HG03457 (cell line): ENCODE data around the gene LRRC26.
"Not testable (repeated sequence)": the region's sequence is repeated elsewhere in the genome, so short reads cannot be mapped to it uniquely, and the experiment has no call there.

Experiments used
- ATAC-seq: cut with Tn5 transposase; IDR thresholded peaks from one replicate; pipeline ENCODE4 v1.9.1; 2021; ENCODE audit warnings: moderate number of reproducible peaks; ENCODE audit not compliant: unreplicated experiment

The LRRC26 gene

DNA sequence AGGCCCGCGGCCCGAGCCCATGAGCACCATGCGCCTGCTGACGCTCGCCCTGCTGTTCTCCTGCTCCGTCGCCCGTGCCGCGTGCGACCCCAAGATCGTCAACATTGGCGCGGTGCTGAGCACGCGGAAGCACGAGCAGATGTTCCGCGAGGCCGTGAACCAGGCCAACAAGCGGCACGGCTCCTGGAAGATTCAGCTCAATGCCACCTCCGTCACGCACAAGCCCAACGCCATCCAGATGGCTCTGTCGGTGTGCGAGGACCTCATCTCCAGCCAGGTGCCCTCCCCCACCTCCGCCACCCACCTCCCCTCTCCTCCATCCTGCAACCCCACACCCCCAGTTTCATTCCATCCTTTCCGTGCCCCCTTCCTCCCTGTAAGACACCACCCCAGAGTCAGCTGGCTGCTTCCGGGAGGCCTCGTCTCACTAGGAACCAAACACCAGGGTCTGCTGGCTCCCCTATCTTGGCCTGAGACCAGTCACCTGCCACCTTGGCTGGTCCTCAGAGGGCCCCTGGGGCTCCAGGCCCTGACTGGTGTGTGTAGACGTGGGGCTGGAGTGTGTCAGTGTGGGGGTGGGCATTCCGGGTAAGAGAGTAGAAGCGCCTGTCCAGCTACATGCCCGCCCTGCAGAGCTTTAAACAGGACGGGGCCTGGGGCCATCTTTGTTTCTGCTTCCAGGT lies 30.2 kb downstream of the LRRC26 start:
- no peak for ATAC-seq

DNA sequence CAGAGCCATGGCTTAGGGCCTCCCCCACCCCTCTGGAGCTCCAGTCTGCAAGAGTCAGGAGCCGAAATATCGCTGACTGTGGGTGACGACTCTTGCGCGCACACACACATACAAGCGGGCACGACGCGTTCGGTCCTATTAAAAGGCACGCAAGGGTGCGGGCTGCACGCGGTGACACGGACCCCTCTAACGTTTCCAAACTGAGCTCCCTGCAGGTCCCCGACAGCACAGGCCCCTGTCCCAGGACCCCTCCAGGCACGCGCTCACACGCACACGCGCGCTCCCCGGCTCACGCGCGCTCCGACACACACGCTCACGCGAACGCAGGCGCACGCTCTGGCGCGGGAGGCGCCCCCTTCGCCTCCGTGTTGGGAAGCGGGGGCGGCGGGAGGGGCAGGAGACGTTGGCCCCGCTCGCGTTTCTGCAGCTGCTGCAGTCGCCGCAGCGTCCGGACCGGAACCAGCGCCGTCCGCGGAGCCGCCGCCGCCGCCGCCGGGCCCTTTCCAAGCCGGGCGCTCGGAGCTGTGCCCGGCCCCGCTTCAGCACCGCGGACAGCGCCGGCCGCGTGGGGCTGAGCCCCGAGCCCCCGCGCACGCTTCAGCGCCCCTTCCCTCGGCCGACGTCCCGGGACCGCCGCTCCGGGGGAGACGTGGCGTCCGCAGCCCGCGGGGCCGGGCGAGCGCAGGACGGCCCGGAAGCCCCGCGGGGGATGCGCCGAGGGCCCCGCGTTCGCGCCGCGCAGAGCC lies 31.0 kb downstream of the LRRC26 start, which contains the start of gene GRIN1:
TSS of gene GRIN1 (plus strand) at position 433 of the 746 bp plus-strand sequence. CDS start 333 bp downstream, outside the sequence.
- ATAC-seq = no peak

DNA sequence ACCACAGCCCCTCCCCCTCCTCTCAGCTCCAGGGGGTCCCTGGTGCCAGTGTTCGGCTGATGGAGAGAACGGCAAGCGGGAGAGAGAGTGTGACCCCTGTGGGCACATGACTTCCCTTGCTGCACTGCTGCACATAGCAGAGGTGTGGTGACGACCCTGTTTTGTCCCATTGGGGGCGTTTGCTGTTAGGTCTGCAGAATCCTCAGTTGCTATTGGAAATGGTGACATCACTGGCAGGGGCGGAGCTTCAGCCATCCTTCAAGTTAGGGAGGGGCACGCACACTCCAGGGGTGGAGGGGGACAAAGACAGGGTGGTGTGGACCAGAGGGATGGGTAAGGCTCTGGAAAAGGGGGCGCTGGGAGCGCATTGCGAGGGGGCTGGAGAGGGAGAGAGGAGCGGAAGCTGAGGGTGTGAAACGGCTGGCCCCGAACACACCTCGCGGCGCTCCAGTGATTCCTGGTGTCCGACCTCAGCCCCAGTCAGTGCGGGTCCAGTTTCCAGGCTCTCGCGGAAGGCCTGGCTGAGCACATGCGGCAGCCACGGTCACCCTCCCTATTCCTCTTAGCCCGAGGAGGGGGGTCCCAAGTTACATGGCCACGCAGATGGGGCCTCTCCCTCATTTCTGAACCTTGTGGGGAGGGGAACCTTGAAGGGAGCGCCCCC lies 31.7 kb downstream of the LRRC26 start:
- no peak for ATAC-seq

DNA sequence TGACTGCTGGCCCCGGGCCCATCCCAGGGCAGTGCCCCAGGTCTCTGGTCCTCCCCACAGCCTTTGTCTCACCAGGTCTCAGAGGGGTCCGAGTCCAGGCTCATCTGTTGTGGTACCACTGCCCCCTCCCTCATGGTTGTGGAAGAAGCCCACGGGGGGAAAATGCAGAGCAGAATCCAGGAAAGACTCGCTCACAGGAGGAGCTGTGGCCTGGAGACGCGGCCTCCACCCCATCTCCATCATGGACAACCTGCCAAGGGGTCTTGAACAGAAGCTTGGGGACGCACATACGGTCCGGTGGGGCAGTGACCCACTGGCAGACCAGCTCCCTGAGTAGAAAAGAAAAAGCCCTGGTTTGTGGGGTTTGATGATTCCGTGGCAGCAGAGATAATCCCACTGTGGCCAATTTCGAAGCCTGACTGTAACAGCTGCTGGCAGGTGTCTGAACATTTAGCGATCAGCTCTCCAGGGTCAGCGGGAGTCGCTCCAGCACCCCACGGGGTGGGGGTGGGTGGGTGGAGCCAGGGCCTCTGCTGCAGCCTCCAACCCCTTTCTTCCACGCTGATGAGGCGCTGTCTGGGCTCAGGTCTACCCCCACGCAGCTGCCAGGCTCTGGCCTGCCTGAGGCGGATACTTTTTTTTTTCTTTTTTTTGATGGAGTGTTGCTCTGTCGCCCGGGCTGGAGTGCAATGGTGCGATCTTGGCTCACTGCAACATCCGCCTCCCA lies 32.8 kb downstream of the LRRC26 start:
- ATAC-seq = no peak

DNA sequence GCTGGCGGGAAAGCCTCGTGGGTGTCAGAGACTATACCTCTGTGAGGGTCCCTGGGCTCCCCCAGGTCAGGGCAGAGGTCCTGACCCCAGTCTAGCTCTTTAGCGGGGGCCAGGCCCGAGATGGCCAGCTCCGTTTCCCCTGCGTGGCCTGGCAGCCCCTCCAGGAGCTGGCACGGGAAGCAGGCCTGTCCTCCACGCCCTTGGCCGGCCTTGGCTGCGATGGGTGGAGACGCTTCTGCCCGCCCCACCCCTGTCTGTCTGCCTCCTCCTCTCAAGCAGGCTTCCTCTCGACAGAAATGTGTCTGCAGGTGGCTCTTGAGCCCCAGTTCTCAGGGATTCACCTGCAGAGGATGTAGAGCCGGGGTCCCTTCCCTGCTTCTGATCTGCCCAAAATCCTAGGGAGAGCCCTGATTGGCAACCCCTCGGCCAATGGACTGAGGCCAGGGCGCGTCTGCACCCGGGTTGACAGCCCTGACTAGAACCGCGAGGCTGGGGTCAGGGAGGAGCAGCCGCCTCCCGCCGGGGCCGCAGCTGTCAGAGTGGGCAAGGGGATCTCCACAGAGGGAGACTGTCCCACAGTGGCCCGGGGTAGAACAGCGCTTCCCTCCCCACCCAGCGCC lies 33.5 kb downstream of the LRRC26 start:
- no peak for ATAC-seq

DNA sequence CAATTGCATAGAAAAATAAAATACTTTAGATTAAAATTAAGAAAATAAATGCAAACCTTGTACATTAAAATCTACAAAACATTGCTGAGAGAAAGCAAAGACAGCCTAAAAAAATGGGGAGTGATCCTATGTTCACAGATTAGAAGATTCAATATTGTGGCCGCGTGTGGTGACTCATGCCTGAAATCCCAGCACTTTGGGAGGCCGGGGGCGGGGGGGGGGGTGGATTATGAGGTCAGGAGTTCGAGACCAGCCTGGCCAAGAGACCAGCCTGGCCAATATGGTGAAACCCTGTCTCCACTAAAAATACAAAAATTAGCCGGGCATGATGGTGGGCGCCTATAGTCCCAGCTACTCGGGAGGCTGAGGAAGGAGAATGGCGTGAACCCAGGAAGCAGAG lies 34.7 kb downstream of the LRRC26 start:
- ATAC-seq = not testable (repeated sequence)

DNA sequence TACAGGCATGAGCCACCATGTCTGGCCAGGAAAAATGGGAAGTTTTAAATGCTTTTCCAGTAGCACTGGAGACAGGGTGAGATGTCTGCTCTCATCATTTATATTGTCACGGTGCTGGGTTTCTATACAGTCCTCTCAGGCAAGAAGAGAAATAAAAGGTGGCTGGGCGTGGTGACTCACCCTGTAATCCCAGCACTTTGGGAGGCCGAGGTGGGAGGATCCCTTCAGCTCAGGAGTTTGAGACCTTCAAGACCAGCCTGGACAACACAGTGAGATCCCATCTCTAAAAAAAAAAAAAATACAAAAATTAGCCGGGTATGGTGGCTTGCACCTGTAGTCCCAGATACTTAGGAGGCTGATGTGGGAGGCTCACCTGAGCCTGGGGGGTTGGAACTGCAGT lies 35.7 kb downstream of the LRRC26 start:
- ATAC-seq = no peak

DNA sequence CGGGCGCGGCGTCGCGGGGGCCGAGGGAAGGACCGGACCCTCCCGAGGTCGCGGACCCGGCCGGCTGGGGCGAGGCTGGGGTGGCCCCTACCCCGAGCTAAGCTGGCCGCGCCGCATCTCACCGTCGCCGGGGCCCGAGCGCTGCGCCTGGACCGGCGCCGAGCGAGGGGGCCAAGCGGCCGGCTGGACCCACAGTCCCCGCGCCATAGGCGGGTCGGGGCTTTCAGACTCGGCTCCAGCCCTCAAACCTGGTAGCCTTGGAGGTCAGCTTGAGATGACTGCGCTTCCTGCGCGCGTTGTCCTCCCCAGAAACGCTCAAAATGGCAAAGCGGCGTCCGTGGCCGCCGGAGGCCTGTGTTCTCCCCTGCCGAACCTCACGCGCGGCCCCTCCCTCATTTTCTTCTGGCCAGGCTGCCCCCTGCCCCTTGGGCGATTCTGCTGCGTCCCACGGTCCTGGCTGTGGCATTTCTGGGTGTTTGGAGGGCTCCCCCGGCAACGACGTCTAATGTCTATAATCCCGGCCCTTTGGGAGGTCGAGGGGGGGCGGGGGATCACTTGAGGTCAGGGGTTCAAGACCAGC lies 39.6 kb downstream of the LRRC26 start:
- ATAC-seq = peak; percentile 8

DNA sequence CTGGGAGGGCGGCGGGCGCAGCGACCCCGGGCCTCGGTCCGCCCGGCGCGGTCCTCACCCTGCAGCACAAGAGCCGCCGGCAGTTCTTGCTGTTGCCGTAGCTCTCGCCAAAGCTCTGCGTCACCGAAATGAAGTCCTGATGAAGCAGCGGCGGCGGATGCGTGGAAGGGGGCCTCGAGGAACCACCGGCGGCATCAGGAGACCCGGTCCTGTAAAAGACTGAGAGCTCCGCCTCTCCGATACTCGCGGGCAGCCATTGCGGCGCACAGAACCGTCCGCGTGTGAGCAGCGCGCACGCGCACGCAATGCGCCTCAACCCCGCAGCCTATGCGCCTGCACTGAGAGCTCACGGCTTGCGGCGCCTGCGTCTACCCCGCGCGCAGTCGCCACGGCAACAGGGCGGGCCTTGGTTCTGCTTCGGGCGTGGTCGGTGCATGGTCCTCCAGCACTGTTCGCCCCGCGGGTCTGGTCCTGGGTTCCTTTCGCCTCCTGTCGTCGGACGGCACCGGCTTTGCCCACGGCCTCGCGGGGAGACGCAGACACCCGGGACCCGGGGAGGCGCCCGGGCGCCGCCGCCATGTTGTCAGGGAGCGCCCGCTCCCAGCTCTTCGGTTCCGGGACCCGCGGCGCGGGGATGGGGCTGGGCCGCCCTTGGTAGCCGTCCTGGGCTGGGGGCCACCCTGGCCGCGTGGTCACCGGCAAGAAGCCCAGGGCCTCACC lies 40.2 kb downstream of the LRRC26 start:
- ATAC-seq = peak; percentile 66

DNA sequence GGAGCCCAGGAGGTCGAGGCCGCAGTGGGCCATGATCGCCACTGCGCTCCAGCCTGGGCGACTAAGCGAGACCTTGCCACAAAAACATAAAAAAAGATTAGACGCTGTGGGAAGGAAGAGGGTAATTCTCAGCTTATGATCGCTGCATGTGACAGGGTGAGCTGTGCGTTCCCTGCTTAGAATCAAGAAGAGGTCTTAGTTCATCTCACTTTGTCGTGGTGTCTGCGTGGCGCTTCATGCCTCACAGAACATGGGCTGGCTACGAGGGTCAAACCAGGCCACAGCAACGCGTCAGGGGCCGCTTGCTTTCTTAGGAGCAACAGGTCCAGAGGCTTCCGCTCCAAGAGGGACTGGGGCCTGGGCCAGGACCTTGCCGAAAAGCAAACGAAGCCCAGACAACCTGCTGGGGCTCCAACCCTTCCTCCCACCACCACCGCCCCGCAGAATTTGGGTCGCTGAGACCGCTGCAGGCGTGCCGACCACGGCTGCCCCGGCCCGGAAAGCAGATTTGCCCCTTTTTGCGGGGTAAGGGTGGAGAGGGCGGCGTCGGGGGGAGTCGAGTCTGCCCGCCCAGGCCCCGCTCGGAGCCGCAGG lies 40.9 kb downstream of the LRRC26 start:
- no peak for ATAC-seq

DNA sequence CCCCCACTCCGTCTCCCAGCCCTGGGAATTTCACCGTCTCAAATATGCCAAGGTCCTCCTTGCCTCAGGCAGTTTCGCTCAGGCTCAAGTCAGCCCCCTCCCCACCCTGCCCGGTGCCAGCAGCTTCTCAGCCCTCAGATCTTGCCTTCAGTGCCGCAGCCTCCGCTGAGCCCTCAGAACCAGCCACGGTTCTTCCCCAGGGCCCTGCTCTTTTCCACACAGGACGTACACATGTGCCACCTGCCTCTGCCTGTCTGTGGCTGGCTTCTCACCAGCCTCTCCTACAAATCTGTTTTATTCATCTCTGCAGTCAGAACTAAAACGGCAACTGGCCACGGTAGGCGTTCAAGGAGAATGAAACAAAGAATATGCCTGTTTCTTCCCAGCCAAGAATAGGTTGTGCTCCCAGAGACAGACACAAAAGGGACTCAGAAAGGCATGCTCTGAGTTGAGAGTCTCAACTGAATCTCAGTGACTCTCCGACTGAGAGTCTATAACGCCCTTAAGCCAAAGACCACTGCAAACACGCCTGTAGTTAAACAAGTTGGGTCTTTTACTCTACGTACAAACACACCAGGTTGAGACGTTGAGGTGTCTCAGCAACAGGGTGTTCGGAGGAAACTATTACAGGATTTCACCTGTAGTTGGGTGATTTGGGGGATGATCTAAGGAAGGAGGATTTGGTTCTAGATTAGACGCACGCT lies 41.5 kb downstream of the LRRC26 start:
- ATAC-seq = no peak

DNA sequence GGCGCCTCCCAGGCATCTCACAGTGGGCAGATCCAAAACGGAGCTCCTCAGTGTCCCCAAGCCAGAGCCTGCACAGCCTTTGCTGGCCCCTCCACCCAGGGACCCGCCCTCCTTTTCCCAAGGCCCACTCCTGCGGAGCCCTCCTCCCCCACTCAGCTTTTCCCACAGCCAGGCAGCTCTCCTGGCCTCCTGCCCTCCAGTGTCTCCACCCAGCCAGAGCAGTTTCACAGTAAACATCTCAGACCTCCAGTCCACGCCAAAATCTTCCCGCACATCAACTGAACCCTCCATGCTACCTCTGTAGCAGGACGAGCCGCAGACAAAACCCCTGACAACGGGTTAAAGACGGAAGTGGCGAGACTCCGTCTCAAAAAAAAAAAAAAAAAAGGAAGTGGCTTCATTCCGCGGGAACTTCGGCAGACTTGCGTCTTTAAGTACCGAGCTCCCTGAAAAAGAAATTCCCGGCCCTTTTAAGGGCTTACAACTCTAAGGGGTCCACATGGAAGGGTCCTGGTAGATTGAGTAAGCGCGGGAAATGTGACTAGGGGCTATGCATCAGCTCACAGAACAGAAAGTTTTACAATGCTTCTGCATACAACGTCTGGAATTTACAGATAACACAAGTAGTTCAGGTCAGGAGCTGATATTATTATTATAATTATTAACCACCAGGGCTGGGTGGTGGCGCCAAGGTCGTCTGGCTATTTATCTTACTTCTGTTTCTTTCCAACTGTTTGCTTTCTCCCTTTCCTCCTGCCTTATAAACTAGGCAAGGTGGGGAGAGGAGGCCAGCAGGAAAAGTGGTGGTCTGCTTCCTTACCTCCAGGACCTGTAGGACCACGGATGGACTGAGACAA lies 42.3 kb downstream of the LRRC26 start:
- ATAC-seq = no peak

DNA sequence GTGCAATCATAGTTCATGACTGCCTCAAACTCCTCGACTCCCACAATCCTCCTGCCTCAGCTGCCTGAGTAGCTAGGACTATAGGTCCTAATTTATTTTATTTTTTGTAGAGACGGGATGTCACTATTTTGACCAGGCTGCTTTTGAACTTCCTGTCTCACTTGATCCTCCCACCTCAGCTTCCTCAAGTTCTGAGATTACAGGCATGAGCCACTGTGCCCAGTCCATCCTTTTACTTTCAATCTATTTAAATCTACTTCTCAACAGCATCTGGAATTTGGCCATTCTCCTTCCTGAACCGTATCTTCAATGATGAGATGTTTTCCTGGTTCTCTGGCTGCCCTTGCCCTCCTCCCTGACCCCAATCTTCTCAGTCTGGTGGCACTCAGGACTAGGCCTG lies 43.1 kb downstream of the LRRC26 start:
- ATAC-seq = no peak

DNA sequence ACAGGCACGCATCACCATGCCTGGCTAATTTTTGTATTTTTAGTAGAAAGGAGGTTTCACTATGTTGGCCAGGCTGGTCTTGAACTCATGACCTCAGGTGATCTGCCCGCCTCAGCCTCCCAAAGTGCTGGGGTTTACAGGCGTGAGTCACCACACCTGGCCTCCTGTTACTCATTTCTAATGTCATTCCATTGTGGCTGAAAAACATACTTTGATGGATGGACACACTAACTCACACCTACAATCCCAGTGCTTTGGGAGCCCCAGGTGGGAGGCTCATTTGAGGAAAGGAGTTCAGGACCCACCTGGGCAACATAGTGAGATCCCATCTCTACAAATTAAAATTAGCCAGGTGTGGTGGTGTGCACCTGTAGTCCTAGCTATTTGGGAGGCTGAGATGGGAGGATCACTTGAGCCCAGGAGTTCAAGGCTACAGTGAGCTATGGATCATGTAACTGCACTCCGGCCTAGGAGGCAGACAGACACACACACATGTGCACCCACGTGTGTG lies 45.8 kb downstream of the LRRC26 start:
- not testable (repeated sequence) for ATAC-seq

DNA sequence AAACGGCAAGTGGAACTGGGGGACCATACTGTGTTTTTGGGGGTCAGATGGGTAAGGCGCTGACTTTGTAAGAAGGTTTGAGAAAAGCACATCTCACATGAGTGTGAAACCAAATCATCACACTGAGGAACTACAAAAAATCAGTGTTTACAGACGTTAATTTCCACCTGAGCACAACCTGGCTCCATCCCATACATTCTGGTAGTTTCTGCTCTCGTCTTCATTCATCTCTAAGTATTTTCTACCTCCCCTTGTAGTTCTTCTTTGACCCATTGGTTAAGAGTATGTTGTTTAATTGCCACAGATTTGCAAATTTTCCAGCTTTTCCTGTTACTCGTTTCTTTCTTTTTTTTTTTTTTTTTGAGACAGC lies 46.4 kb downstream of the LRRC26 start:
- ATAC-seq = no peak

DNA sequence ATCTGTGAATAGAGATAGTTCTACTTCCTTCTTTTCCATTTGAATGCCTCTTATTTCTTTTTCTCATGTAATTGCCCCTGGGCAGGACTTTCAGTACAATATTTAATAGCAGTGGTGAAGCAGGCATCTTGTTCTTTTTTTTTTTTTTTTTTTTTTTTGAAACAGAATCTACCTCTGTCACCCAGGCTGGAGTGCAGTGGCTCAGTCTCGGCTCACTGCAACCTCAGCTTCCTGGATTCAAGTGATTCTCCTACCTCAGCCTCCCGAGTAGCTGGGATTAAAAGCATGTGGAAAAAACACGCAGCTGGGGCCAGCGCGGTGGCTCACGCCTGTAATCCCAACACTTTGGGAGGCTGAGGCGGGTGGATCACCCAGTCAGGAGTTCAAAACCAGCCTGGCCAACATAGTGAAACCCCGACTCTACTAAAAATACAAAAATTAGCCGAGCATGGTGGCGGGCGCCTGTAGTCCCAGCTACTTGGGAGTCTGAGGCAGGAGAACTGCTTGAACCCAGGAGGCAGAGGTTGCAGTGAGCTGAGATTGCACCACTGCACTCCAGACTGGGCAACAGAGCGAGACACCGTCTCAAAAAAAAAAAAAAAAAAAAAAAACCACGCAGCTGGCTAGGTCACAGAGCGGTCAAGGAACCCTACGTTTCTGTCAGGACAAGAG lies 46.9 kb downstream of the LRRC26 start:
- ATAC-seq = not testable (repeated sequence)
